CD8-positive, alpha-beta memory T cell (primary cell): ENCODE measurements around the gene INHA. TPM values are rescaled to one million over a fixed set of nuclear protein-coding genes. Genes with fewer than 3 reads are reported as not detected.

Experiments
- CTCF ChIA-PET: fragments of 350-600 bp; sonication (Branson Sonifier 250); formaldehyde crosslinking; loops from one replicate; lab custom pipeline; 2021; ENCODE audit warnings: antibody characterized with exemption; lab: Charles Lee
- POLR2A ChIA-PET: fragments of 350-600 bp; sonication (Branson Sonifier 250); formaldehyde crosslinking; loops from one replicate; lab custom pipeline; 2021; ENCODE audit warnings: antibody characterized with exemption; lab: Charles Lee
- DNase-seq, 5 donors: peaks; one replicate each; pipeline versions ENCODE4 v3.0.0 to v3.0.0-alpha.2; 2020 to 2022; ENCODE audit warnings: mixed read lengths in 1 of 5
- H3K27ac ChIP-seq: one replicate; pipeline ENCODE4 v1.7.0; 2013; ENCODE audit warnings: low read depth, mild to moderate bottlenecking, low read length, moderate library complexity
- H3K27me3 ChIP-seq: 2 replicates; pipeline ENCODE4 v1.7.0; 2013; ENCODE audit warnings: low read length, mild to moderate bottlenecking; ENCODE audit not compliant: insufficient read depth, poor library complexity, severe bottlenecking
- H3K36me3 ChIP-seq: 2 replicates; pipeline ENCODE4 v1.7.0; 2013; ENCODE audit warnings: mild to moderate bottlenecking, low read length, moderate library complexity; ENCODE audit not compliant: insufficient read depth
- H3K4me1 ChIP-seq: 2 replicates; pipeline ENCODE4 v1.7.0; 2013; ENCODE audit warnings: mild to moderate bottlenecking, low read length, moderate library complexity; ENCODE audit not compliant: insufficient read depth
- H3K4me3 ChIP-seq: 2 replicates; pipeline ENCODE4 v1.7.0; 2013; ENCODE audit warnings: mild to moderate bottlenecking, low read length
- H3K9me3 ChIP-seq: 2 replicates; pipeline ENCODE4 v1.7.0; 2013; ENCODE audit warnings: mild to moderate bottlenecking, low read length
- H3K27ac Mint-ChIP-seq, 8 donors: one replicate each; pipeline ENCODE4 v1.8.0; 2020 to 2021; ENCODE audit warnings: mixed read lengths in 8 of 8, mild to moderate bottlenecking in 6 of 8, inconsistent platforms in 3 of 8, moderate library complexity in 3 of 8
- H3K27me3 Mint-ChIP-seq, 2 donors: one replicate each; pipeline ENCODE4 v1.8.0; 2020 to 2021; ENCODE audit warnings: mixed read lengths in 2 of 2, mild to moderate bottlenecking in 1 of 2, moderate library complexity in 1 of 2
- H3K36me3 Mint-ChIP-seq, 3 donors: one replicate each; pipeline ENCODE4 v1.8.0; 2020 to 2021; ENCODE audit warnings: mixed read lengths in 3 of 3, inconsistent platforms in 1 of 3, mild to moderate bottlenecking in 1 of 3
- H3K4me1 Mint-ChIP-seq, 3 donors: one replicate each; pipeline ENCODE4 v1.8.0; 2020 to 2021; ENCODE audit warnings: mixed read lengths in 3 of 3, inconsistent platforms in 1 of 3, mild to moderate bottlenecking in 1 of 3
- H3K4me3 Mint-ChIP-seq, 7 donors: one replicate each; pipeline ENCODE4 v1.8.0; 2020 to 2021; ENCODE audit warnings: mixed read lengths in 7 of 7, mild to moderate bottlenecking in 6 of 7, moderate library complexity in 4 of 7, inconsistent platforms in 2 of 7
- H3K9me3 Mint-ChIP-seq, 5 donors: one replicate each; pipeline ENCODE4 v1.8.0; 2020 to 2022; ENCODE audit warnings: mixed read lengths in 5 of 5, mild to moderate bottlenecking in 3 of 5, moderate library complexity in 2 of 5, inconsistent platforms in 1 of 5
- polyA plus RNA-seq: library from polyadenylated mRNA; unstranded; fragments of 300-500 nt; fragmentation: Illumina TruSeq; gene quantifications from one replicate; pipeline ENCODE4 v1.2.3, GENCODE V29; 2021
- total RNA-seq, 2 experiments: library from RNA; stranded (reverse); gene quantifications; one replicate each; pipeline ENCODE4 v1.2.3, GENCODE V29; 2021

Gene INHA
- total and polyA plus RNA-seq, 3 experiments from 2014 or later = not detected

- Mint-ChIP-seq H3K27ac (no peak overlapping the region), H3K36me3 (no peaks in the 10 kb centered on the region), H3K9me3 (peaks cover 0 to 2% (median 0%) of the 10 kb centered on the region in 5 donors), H3K4me3 (no peak overlapping the region), H3K27me3 (peaks cover 14 to 56% of the 10 kb centered on the region in 2 donors), H3K4me1 (no peaks in the 10 kb centered on the region)
- Histone ChIP-seq H3K36me3 (no peaks in the 10 kb centered on the region), H3K9me3 (no peaks in the 10 kb centered on the region), H3K27me3 (no peaks in the 10 kb centered on the region), H3K4me1 (no peaks in the 10 kb centered on the region), H3K27ac (no peak overlapping the region), H3K4me3 (no peak overlapping the region)
- ChIA-PET POLR2A (no interaction called here), CTCF (interaction anchor here (0.9 to 3.9 kb wide), 7 partner anchors 9 to 81 kb away, joined by 3 to 13 read pairs (median 12); partner anchors contain the start of genes CHPF, OBSL1 and TMEM198)
- DNase-seq = peak in 1 of 5 donors; percentile 40
These were observed 10.7 kb upstream of the INHA start for GRCh38 chr2:219561179-219562048.

GRCh38 chr2:219562049-219563020 is 9.8 kb upstream of the INHA start:
- no peaks in the 10 kb centered on the region for H3K36me3 Mint-ChIP-seq
- no peak overlapping the region for H3K27ac Mint-ChIP-seq
- Histone ChIP-seq H3K9me3 (no peaks in the 10 kb centered on the region), H3K36me3 (no peaks in the 10 kb centered on the region), H3K27me3 (no peaks in the 10 kb centered on the region), H3K4me3 (no peak overlapping the region), H3K4me1 (no peaks in the 10 kb centered on the region), H3K27ac (no peak overlapping the region)
- DNase-seq = peak in 1 of 5 donors; percentile 38
- peaks cover 0 to 4% (median 0%) of the 10 kb centered on the region in 5 donors for H3K9me3 Mint-ChIP-seq
- H3K4me3 Mint-ChIP-seq = no peak overlapping the region
- no peaks in the 10 kb centered on the region for H3K4me1 Mint-ChIP-seq
- ChIA-PET POLR2A (no interaction called here), CTCF (interaction anchor here (1.4 to 3.9 kb wide), 6 partner anchors 9 to 80 kb away, joined by 3 to 13 read pairs (median 10); partner anchors contain the start of genes CHPF, OBSL1 and TMEM198)
- H3K27me3 Mint-ChIP-seq = peaks cover 17 to 56% of the 10 kb centered on the region in 2 donors

GRCh38 chr2:219563271-219563928 is 8.7 kb upstream of the INHA start:
- Mint-ChIP-seq H3K4me3 (no peak overlapping the region), H3K9me3 (peaks cover 0 to 4% (median 0%) of the 10 kb centered on the region in 5 donors), H3K4me1 (no peaks in the 10 kb centered on the region), H3K27me3 (peaks cover 17 to 59% of the 10 kb centered on the region in 2 donors), H3K36me3 (no peaks in the 10 kb centered on the region), H3K27ac (no peak overlapping the region)
- DNase-seq = no peak
- CTCF ChIA-PET = interaction anchor here (1.4 to 3.9 kb wide), 3 partner anchors 20 to 38 kb away, joined by 3 to 12 read pairs (median 4); partner anchors contain the start of genes CHPF and TMEM198
- no peaks in the 10 kb centered on the region for H3K9me3 ChIP-seq
- POLR2A ChIA-PET = no interaction called here
- no peak overlapping the region for H3K4me3 ChIP-seq
- no peaks in the 10 kb centered on the region for H3K4me1 ChIP-seq
- no peaks in the 10 kb centered on the region for H3K36me3 ChIP-seq
- no peak overlapping the region for H3K27ac ChIP-seq
- H3K27me3 ChIP-seq = no peaks in the 10 kb centered on the region

- Histone ChIP-seq H3K27me3 (no peaks in the 10 kb centered on the region), H3K9me3 (no peaks in the 10 kb centered on the region), H3K4me3 (no peak overlapping the region), H3K4me1 (no peaks in the 10 kb centered on the region), H3K27ac (no peak overlapping the region), H3K36me3 (no peaks in the 10 kb centered on the region)
- Mint-ChIP-seq H3K4me1 (peaks cover 0 to 4% (median 0%) of the 10 kb centered on the region in 3 donors), H3K27me3 (peaks cover 13 to 67% of the 10 kb centered on the region in 2 donors), H3K36me3 (no peaks in the 10 kb centered on the region), H3K9me3 (peaks cover 0 to 4% (median 0%) of the 10 kb centered on the region in 5 donors), H3K4me3 (no peak overlapping the region), H3K27ac (no peak overlapping the region)
- ChIA-PET CTCF (interaction anchor here (0.8 kb wide), 1 partner anchor 14 kb away, joined by 5 read pairs; no protein-coding TSS in a partner anchor), POLR2A (no interaction called here)
- DNase-seq = no peak
These were observed 6.7 kb upstream of the INHA start for GRCh38 chr2:219565130-219566080.

- H3K27me3 ChIP-seq = peaks cover 3% of the 10 kb centered on the region
- H3K4me1 Mint-ChIP-seq = peaks cover 0 to 4% (median 0%) of the 10 kb centered on the region in 3 donors
- peaks cover 13 to 57% of the 10 kb centered on the region in 2 donors for H3K27me3 Mint-ChIP-seq
- no peaks in the 10 kb centered on the region for H3K36me3 Mint-ChIP-seq
- no peaks in the 10 kb centered on the region for H3K9me3 ChIP-seq
- no peaks in the 10 kb centered on the region for H3K4me1 ChIP-seq
- ChIA-PET POLR2A (no interaction called here), CTCF (interaction anchor here (0.6 to 1.5 kb wide), 2 partner anchors 26 to 965 kb away, joined by 3 to 6 read pairs; no protein-coding TSS in a partner anchor)
- H3K27ac ChIP-seq = no peak overlapping the region
- no peak overlapping the region for H3K4me3 ChIP-seq
- DNase-seq = no peak
- H3K9me3 Mint-ChIP-seq = peaks cover 0 to 4% (median 0%) of the 10 kb centered on the region in 5 donors
- H3K4me3 Mint-ChIP-seq = no peak overlapping the region
- H3K36me3 ChIP-seq = no peaks in the 10 kb centered on the region
- no peak overlapping the region for H3K27ac Mint-ChIP-seq
These were observed 5.5 kb upstream of the INHA start for GRCh38 chr2:219566640-219567039.

GRCh38 chr2:219567131-219567530 is 5.0 kb upstream of the INHA start:
- Histone ChIP-seq H3K4me1 (no peaks in the 10 kb centered on the region), H3K27me3 (peaks cover 8% of the 10 kb centered on the region), H3K36me3 (no peaks in the 10 kb centered on the region), H3K4me3 (no peak overlapping the region), H3K9me3 (no peaks in the 10 kb centered on the region), H3K27ac (no peak overlapping the region)
- no peak overlapping the region for H3K4me3 Mint-ChIP-seq
- DNase-seq = no peak
- peaks cover 16 to 57% of the 10 kb centered on the region in 2 donors for H3K27me3 Mint-ChIP-seq
- POLR2A ChIA-PET = no interaction called here
- no peaks in the 10 kb centered on the region for H3K36me3 Mint-ChIP-seq
- CTCF ChIA-PET = interaction anchor here (1.5 kb wide), 1 partner anchor 26 kb away, joined by 6 read pairs; no protein-coding TSS in a partner anchor
- peaks cover 0 to 4% (median 0%) of the 10 kb centered on the region in 5 donors for H3K9me3 Mint-ChIP-seq
- H3K27ac Mint-ChIP-seq = peak overlapping the region in 1 of 8 donors; percentile 66
- peaks cover 0 to 7% (median 0%) of the 10 kb centered on the region in 3 donors for H3K4me1 Mint-ChIP-seq
